Bronchial epithelial cell (primary cell): Measurements from ENCODE around the gene SLC16A11. TPM values are rescaled to one million over a fixed set of nuclear protein-coding genes. Genes with fewer than 3 reads are reported as not detected.
A peak's percentile ranks its signal among the peaks of the same experiment; 100 is the strongest.
"Not testable (repeated sequence)": the region's sequence is repeated elsewhere in the genome, so short reads cannot be mapped to it uniquely, and the experiment has no call there.

Experiments used
- DNase-seq: peaks from one replicate; pipeline ENCODE4 v3.0.0-alpha.2; 2010; ENCODE audit warnings: low read depth
- FAIRE-seq: peaks from 2 replicates; lab custom pipeline; 2011; peaks lifted over from hg19 to GRCh38; lab: Jason Lieb, UNC
- H3K27me3 ChIP-seq: 2 replicates; pipeline ENCODE4 v1.5.1; 2011; ENCODE audit warnings: low read length; ENCODE audit not compliant: control insufficient read depth, insufficient read depth
- H3K36me3 ChIP-seq: 2 replicates; pipeline ENCODE4 v1.5.1; 2011; ENCODE audit warnings: low read length; ENCODE audit not compliant: control insufficient read depth, insufficient read depth
- H3K4me3 ChIP-seq: 2 replicates; pipeline ENCODE4 v1.5.1; 2011; ENCODE audit warnings: mild to moderate bottlenecking, low read depth, low read length, control low read depth
- total RNA-seq: library from RNA; depleted of rRNA; stranded (reverse); fragments of >200 nt; gene quantifications from 2 replicates; pipeline ENCODE4 v1.2.1, GENCODE V29; 2014
- TF ChIP-seq, protein P1 (sequence below): IDR thresholded peaks from 2 replicates; pipeline ENCODE4 v1.5.1; 2011; ENCODE audit warnings: mild to moderate bottlenecking, moderate library complexity, low read length, control low read depth, inconsistent platforms; ENCODE audit not compliant: insufficient read depth, severe bottlenecking

Gene SLC16A11
- total RNA-seq, 1 donor from 2014 or later, result not detected

- DNase-seq, result peak; percentile 58
- H3K4me3 ChIP-seq, result peak within 1 kb of the TSS; percentile 58
- H3K27me3 ChIP-seq, result no peaks in the 10 kb centered on the region
- peaks cover 9% of the 10 kb centered on the region for H3K36me3 ChIP-seq
- FAIRE-seq, result no peak
- TF ChIP-seq, protein P1, sequence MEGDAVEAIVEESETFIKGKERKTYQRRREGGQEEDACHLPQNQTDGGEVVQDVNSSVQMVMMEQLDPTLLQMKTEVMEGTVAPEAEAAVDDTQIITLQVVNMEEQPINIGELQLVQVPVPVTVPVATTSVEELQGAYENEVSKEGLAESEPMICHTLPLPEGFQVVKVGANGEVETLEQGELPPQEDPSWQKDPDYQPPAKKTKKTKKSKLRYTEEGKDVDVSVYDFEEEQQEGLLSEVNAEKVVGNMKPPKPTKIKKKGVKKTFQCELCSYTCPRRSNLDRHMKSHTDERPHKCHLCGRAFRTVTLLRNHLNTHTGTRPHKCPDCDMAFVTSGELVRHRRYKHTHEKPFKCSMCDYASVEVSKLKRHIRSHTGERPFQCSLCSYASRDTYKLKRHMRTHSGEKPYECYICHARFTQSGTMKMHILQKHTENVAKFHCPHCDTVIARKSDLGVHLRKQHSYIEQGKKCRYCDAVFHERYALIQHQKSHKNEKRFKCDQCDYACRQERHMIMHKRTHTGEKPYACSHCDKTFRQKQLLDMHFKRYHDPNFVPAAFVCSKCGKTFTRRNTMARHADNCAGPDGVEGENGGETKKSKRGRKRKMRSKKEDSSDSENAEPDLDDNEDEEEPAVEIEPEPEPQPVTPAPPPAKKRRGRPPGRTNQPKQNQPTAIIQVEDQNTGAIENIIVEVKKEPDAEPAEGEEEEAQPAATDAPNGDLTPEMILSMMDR, result no peak
These were observed 48.2 kb downstream of the SLC16A11 start, which contains the start of gene ALOX12 for GRCh38 chr17:6995500-6996255. Gene ALOX12, plus strand, starts transcription at chr17:6996049. Its CDS starts 69 bp downstream, at chr17:6996118.

DNA sequence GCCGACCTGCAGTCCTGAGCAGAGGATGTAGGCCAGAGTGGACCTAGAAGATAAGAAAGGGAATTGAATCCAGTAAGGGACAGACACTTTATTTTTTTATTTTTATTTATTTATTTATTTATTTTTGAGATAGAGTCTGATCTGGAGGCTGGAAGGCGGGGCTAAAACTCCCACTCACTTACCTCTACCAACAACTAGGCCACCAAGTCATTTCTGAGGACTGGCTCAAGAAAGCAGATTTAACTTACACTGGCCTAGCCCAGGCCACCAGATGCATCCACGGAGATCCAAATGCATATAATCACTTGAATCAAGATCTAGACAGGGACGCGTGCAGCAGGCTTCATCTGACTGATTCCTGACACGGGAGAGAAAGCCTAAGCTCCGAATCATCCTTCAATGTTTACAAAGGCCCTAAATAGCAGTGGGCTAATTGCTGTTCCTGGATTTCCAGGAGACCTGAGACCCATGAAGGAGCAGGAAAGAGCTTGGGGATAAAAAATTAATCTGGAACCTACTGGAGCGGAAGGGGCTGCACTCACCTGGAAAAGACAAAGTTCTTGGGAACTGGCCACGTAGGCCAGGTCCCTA is 49.1 kb downstream of the SLC16A11 start:
- FAIRE-seq (peak; percentile 68), DNase-seq (no peak)
- TF ChIP-seq, protein P1, result no peak
- Histone ChIP-seq H3K36me3 (peaks cover 6% of the 10 kb centered on the region), H3K27me3 (no peaks in the 10 kb centered on the region), H3K4me3 (peak overlapping the region; percentile 58)

GRCh38 chr17:6994118-6994598 is 49.7 kb downstream of the SLC16A11 start:
- H3K36me3 ChIP-seq, result peaks cover 2% of the 10 kb centered on the region
- no peak for FAIRE-seq
- H3K27me3 ChIP-seq, result no peaks in the 10 kb centered on the region
- DNase-seq, result no peak
- H3K4me3 ChIP-seq, result no peak overlapping the region
- TF ChIP-seq, protein P1, result no peak

GRCh38 chr17:6993613-6994056 is 50.3 kb downstream of the SLC16A11 start:
- H3K36me3 ChIP-seq, H3K27me3 ChIP-seq, DNase-seq, FAIRE-seq, H3K4me3 ChIP-seq: not testable (repeated sequence)

Other genes starting within 250 kb of the SLC16A11 start
- not detected in 2 replicates for gene TEKT1, start 212.4 kb downstream of the SLC16A11 start, total RNA-seq
- gene ALOX12, start 48.0 kb downstream of the SLC16A11 start, total RNA-seq, result 0.26 and 1.2 TPM in 2 replicates
- gene RNASEK, start 31.5 kb downstream of the SLC16A11 start, total RNA-seq, result 5.3 and 25.5 TPM in 2 replicates
- not detected in 2 replicates for gene BCL6B, start 21.0 kb downstream of the SLC16A11 start, total RNA-seq
- gene SLC16A13, start 8.1 kb downstream of the SLC16A11 start, total RNA-seq, result 0.26 and 1.2 TPM in 2 replicates
- not detected in 2 replicates for gene CLEC10A, start 36.2 kb upstream of the SLC16A11 start, total RNA-seq
- not detected in 2 replicates for gene ASGR2, start 70.7 kb upstream of the SLC16A11 start, total RNA-seq
- under 0.01 and 0.38 TPM in 2 replicates for gene ASGR1, start 135.3 kb upstream of the SLC16A11 start, total RNA-seq
- 1.8 and 1.9 TPM in 2 replicates for gene DLG4, start 175.7 kb upstream of the SLC16A11 start, total RNA-seq
- gene ACADVL, start 175.8 kb upstream of the SLC16A11 start, total RNA-seq, result 216 and 277 TPM in 2 replicates
- 52.1 and 55.3 TPM in 2 replicates for gene DVL2, start 190.4 kb upstream of the SLC16A11 start, total RNA-seq
- 27.4 and 34.9 TPM in 2 replicates for gene PHF23, start 195.4 kb upstream of the SLC16A11 start, total RNA-seq
- 50.8 and 64.3 TPM in 2 replicates for gene GABARAP, start 198.4 kb upstream of the SLC16A11 start, total RNA-seq
- 17.6 and 25.3 TPM in 2 replicates for gene CTDNEP1, start 207.6 kb upstream of the SLC16A11 start, total RNA-seq
- gene ELP5, start 208.1 kb upstream of the SLC16A11 start, total RNA-seq, result 16.5 and 20.0 TPM in 2 replicates
- 546 and 850 TPM in 2 replicates for gene CLDN7, start 218.4 kb upstream of the SLC16A11 start, total RNA-seq
- under 0.01 and 0.13 TPM in 2 replicates for gene SLC2A4, start 237.6 kb upstream of the SLC16A11 start, total RNA-seq